Islet precursor cell (in vitro differentiated cells): ENCODE measurements around the gene EHBP1L1.

Source experiments
- DNase-seq: peaks from one replicate; pipeline ENCODE4 v3.0.0-alpha.2; 2018

Gene EHBP1L1

GRCh38 chr11:65599216-65599954 lies 23.5 kb downstream of the EHBP1L1 start:
- DNase-seq = no peak

- DNase-seq = no peak
Observed at GRCh38 chr11:65599955-65600246, 24.0 kb downstream of the EHBP1L1 start.

- DNase-seq = no peak
Observed at GRCh38 chr11:65604258-65604657, 28.4 kb downstream of the EHBP1L1 start.

GRCh38 chr11:65606876-65607613 lies 31.2 kb downstream of the EHBP1L1 start:
- DNase-seq = peak; percentile 99

- DNase-seq = no peak
Observed at GRCh38 chr11:65607614-65608426, 32.0 kb downstream of the EHBP1L1 start.

GRCh38 chr11:65609229-65609628 lies 33.4 kb downstream of the EHBP1L1 start:
- no peak for DNase-seq

GRCh38 chr11:65609665-65610064 lies 33.8 kb downstream of the EHBP1L1 start:
- no peak for DNase-seq

- DNase-seq = no peak
Observed at GRCh38 chr11:65610404-65610803, 34.6 kb downstream of the EHBP1L1 start.

- no peak for DNase-seq
Observed at GRCh38 chr11:65611028-65611757, 35.3 kb downstream of the EHBP1L1 start.

- no peak for DNase-seq
Observed at GRCh38 chr11:65611758-65612603, 36.1 kb downstream of the EHBP1L1 start.

- DNase-seq = no peak
Observed at GRCh38 chr11:65612691-65613090, 36.8 kb downstream of the EHBP1L1 start.

- no peak for DNase-seq
Observed at GRCh38 chr11:65613091-65613928, 37.5 kb downstream of the EHBP1L1 start.

GRCh38 chr11:65615229-65615949 lies 39.5 kb downstream of the EHBP1L1 start, which contains the start of gene PCNX3:
PCNX3 (plus strand) TSS chr11:65615776; CDS start chr11:65616312, 536 bp downstream.
- DNase-seq = peak; percentile 100

GRCh38 chr11:65615950-65616574 lies 40.2 kb downstream of the EHBP1L1 start:
- DNase-seq = peak; percentile 74

- no peak for DNase-seq
Observed at GRCh38 chr11:65616575-65617001, 40.7 kb downstream of the EHBP1L1 start.

GRCh38 chr11:65617136-65617850 lies 41.4 kb downstream of the EHBP1L1 start:
- no peak for DNase-seq

- no peak for DNase-seq
Observed at GRCh38 chr11:65617990-65618751, 42.3 kb downstream of the EHBP1L1 start.

- no peak for DNase-seq
Observed at GRCh38 chr11:65618763-65619162, 42.9 kb downstream of the EHBP1L1 start.
